Omental fat pad (tissue), 4 donors: ENCODE results near the gene PDZD7. TPM values are rescaled to one million over a fixed set of nuclear protein-coding genes. Genes with fewer than 3 reads are reported as not detected.

ENCODE experiments used
- ATAC-seq: fragments of 150-250 bp; one replicate; pipeline ENCODE4 v1.9.1; 2016; ENCODE audit warnings: mild to moderate bottlenecking, moderate library complexity; ENCODE audit not compliant: low FRiP score
- DNase-seq: peaks from one replicate; pipeline ENCODE4 v3.0.0-alpha.2; 2019; ENCODE audit warnings: low spot score
- total RNA-seq, 4 donors: library from RNA; depleted of rRNA; stranded (reverse); fragments of >200 nt; gene quantifications; one replicate each; pipeline ENCODE4 v1.1.0, GENCODE V29; 2016
- TF ChIP-seq, protein P1 (sequence below), 3 donors: fragments of 450-650 bp; IDR thresholded peaks; one replicate each; pipeline ENCODE4 v1.5.1; 2016 to 2017; ENCODE audit warnings: antibody characterized with exemption in 3 of 3, mild to moderate bottlenecking in 3 of 3, moderate library complexity in 2 of 3

PDZD7 gene
- total RNA-seq: 1 to 10 TPM in 1 of 4 donors, under 1 TPM in 3; 0.12 to 3.3 (median 0.30) TPM

DNA sequence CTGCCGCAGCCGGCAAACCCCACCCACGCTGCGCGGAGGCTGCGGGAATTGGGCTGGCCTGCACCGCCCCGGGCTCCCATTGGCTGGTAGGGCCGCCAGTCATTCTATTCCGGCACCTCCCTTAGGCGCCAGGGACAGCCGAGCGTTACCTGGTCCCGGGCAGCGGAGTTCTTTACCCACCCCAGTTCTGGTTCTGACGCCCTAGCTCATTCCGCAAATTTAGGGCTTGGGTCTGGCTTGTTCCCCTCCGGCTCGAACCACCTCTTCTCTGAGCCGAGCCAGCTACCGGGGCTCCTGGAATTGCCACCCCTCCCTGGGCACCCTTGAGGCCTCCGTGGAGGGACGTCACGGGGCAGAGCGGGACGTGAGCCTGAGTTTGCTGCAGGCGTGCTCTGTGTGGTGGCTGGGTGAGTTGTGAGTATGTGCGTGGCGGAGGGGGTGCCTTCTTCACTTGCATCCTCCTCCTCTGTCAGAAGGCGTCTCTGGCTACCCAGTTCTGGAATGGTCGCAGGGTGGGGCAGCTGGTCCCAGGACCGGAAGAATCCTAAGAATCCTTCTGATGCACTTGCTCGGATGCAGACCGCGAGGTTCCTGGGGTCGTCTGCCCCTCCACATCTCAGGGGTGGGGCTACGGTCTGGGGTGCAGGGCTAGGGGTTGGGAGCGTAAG lies at the start of gene PDZD7, which contains the start of gene SFXN3:
Gene PDZD7 (minus strand): TSS at position 2 of the 668 bp plus-strand sequence. CDS start 910 bp downstream, outside the sequence.
Gene SFXN3 (plus strand): TSS at position 107 of the 668 bp plus-strand sequence. CDS start 3,461 bp downstream, outside the sequence.
- ATAC-seq (peak; percentile 87), DNase-seq (peak; percentile 96)
- TF ChIP-seq, protein P1, sequence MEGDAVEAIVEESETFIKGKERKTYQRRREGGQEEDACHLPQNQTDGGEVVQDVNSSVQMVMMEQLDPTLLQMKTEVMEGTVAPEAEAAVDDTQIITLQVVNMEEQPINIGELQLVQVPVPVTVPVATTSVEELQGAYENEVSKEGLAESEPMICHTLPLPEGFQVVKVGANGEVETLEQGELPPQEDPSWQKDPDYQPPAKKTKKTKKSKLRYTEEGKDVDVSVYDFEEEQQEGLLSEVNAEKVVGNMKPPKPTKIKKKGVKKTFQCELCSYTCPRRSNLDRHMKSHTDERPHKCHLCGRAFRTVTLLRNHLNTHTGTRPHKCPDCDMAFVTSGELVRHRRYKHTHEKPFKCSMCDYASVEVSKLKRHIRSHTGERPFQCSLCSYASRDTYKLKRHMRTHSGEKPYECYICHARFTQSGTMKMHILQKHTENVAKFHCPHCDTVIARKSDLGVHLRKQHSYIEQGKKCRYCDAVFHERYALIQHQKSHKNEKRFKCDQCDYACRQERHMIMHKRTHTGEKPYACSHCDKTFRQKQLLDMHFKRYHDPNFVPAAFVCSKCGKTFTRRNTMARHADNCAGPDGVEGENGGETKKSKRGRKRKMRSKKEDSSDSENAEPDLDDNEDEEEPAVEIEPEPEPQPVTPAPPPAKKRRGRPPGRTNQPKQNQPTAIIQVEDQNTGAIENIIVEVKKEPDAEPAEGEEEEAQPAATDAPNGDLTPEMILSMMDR (IDR thresholded peaks at IDR 0.05): no peak

DNA sequence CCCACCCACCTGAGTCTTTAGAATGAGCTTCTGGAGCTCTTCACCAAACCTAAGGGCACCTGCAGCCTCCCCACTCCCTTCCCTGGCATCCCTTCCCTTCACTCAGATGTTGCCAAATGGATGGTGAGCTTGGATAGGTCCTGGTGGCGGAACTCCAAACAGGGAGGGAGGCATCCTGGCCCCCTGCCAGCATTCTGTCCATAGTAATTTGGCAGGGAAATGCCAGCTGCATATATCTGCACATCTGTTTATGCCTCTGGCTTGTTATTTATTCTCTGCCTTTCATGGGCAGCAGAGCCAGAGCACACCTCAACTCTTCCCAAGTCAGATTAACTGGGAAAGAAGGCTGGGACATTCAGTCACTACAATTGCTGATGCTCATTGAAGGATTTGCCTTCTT lies 48.9 kb upstream of the PDZD7 start:
- no peak for ATAC-seq
- TF ChIP-seq, protein P1 (IDR thresholded peaks at IDR 0.05): no peak

DNA sequence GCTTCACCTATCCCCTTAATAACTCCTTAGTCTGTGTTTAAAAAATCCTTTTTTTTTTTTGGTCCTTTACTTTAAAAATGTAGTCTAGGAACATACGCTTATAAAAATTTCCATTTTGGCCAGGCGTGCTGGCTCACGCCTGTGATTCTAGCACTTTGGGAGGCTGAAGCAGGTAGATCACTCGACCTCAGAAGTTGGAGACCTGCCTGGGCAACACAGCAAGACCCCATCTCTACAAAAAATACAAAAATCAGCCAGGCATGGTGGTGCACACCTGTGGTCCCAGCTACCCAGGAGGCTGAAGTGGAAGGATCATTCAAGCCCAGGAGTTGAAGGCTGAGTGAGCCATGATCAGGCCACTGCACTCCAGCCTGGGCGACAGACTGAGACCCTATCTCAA lies 45.7 kb upstream of the PDZD7 start:
- TF ChIP-seq, protein P1 (IDR thresholded peaks at IDR 0.05): no peak
- no peak for ATAC-seq
- DNase-seq: no peak

More for the DNA sequence above, 48.9 kb upstream of the PDZD7 start:
- no peak for DNase-seq

DNA sequence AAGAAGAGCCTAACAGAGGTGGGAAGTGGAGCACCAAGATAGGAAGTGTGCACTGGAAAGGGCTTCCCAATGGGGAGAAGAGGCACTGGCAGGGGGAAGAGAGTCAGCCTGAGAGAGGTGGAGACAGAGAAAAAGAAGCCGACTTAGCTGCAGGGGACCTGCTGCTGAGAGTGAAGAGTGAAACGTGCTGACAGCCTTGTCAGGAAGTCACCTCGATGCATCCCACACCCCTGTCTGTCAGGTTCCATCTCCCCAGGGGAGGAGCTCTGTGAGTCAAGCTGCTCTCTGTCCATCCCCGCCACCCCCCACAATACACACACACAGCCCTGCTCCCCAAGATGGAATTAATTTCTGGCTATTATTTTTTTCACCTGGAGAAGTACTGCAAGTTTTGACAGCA lies 44.8 kb upstream of the PDZD7 start:
- DNase-seq: no peak
- TF ChIP-seq, protein P1 (IDR thresholded peaks at IDR 0.05): no peak
- no peak for ATAC-seq

DNA sequence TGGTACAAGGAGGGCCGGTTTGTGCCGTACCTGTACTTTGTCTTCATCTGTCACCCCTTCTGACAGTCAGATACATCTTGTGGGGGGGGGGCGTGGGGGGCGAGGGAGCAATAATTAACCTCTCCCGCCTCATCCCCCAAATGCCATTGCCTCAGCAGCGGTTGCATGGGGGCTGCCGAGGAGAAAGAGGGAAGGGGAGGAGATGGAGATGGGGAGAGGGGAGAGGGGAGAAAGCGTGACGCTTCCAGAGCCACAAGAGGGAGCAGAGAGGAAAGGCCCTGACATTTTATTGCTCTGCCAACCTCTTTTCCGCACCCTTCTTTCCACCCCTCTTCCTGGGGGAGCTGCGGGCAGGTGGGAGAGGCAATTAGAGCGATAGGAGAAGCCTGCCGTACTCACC lies 42.7 kb upstream of the PDZD7 start:
- TF ChIP-seq, protein P1 (IDR thresholded peaks at IDR 0.05): no peak
- no peak for ATAC-seq
- DNase-seq: no peak

DNA sequence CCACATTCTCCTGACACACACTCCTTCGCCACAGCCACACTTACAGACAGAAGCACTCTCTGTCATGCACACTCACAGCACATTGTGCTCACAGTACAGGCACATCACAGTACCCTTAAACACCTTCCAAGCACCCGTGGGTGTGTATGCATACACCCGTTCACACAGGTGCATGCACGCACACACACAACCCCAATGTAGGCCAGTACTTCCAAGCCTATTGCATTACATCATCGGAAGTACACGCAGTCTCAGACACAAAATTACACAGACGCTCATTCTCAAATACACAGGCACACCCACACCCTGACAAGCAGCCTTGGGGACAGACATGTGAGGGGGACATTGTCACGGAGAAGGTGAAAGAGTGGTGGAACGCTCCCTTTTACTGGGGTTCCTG lies 42.0 kb upstream of the PDZD7 start:
- ATAC-seq (no peak), DNase-seq (no peak)
- TF ChIP-seq, protein P1 (IDR thresholded peaks at IDR 0.05): no peak

DNA sequence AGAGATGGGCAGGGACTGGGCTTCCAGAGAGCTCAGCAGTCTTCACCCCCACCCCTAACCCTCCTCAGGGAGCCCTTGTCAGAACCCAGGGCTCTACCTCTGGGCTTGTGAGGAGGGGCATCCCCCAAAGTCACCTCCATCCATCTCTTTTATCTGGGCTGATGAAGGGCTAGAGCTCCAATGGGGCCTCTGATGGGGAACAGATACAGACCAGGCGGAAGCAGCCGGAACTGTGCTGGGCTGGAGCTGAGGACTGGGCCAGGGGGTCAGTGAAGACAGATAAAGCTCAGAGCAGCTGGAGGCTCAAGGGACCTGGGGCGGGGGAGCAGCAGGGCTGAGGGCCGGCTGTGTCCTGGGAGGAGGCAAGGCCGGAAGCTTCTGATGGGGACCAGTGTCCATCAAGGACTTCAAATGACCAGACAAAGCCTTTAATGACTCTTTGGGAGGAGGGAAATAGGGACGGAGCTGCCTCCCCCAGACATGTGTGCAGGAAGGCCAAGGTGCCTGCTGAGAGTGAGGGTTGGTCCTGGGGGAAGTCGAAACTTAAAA lies 41.0 kb upstream of the PDZD7 start:
- ATAC-seq: no peak
- TF ChIP-seq, protein P1 (IDR thresholded peaks at IDR 0.05): no peak

More for the DNA sequence above, 41.0 kb upstream of the PDZD7 start:
- DNase-seq: no peak
